Uterus (tissue), 4 donors: ENCODE data around the gene TSPAN18. TPM values are rescaled to one million over a fixed set of nuclear protein-coding genes. Genes with fewer than 3 reads are reported as not detected.

ENCODE experiments used
- DNase-seq, 2 donors: peaks; one replicate each; pipeline ENCODE4 v3.0.0-alpha.2; 2019 to 2020
- H3K27ac ChIP-seq, 2 donors: fragments of 200-600 bp; sonication (generic); 1 replicate in 1 of 2; 2 replicates in 1 of 2; pipeline ENCODE4 v1.5.1; 2016 to 2018
- H3K27me3 ChIP-seq, 2 donors: fragments of 200-600 bp; sonication (generic); one replicate each; pipeline ENCODE4 v1.5.1; 2018 to 2019; ENCODE audit warnings: control low read depth in 1 of 2
- H3K36me3 ChIP-seq, 2 donors: fragments of 200-600 bp; sonication (generic); one replicate each; pipeline ENCODE4 v1.5.1; 2019; ENCODE audit warnings: control low read depth in 1 of 2
- H3K4me1 ChIP-seq, 2 donors: fragments of 200-600 bp; sonication (generic); one replicate each; pipeline ENCODE4 v1.5.1; 2018 to 2019; ENCODE audit warnings: control low read depth in 1 of 2
- H3K4me3 ChIP-seq, 2 donors: fragments of 200-600 bp; sonication (generic); 1 replicate in 1 of 2; 2 replicates in 1 of 2; pipeline ENCODE4 v1.5.1; 2018 to 2019; ENCODE audit warnings: mild to moderate bottlenecking in 1 of 2
- H3K9me3 ChIP-seq, 2 donors: fragments of 200-600 bp; sonication (generic); one replicate each; pipeline ENCODE4 v1.5.1; 2019; ENCODE audit warnings: control low read depth in 1 of 2
- POLR2A ChIP-seq, 2 donors: fragments of 450-650 bp; IDR thresholded peaks; one replicate each; pipeline ENCODE4 v1.6.1; 2016; ENCODE audit warnings: antibody characterized with exemption in 2 of 2, mild to moderate bottlenecking in 1 of 2, moderate library complexity in 1 of 2
- intact Hi-C: fragments of 100-400 bp; cut with DNase I; formaldehyde crosslinking; loops from one replicate; pipeline ENCODE4 v1.15.1; 2023; ENCODE audit warnings: low total_unique reads
- total RNA-seq, 4 donors: library from RNA; depleted of rRNA in 3 of 4; stranded (reverse); fragments of >200 nt in 3 of 4; gene quantifications; one replicate each; pipeline versions ENCODE4 v1.1.0 to v1.2.4, GENCODE V29; 2014 to 2023
- TF ChIP-seq, protein P1 (sequence below), 4 experiments: fragments of 200-600 bp in 2 of 4; fragments of 450-650 bp in 2 of 4; sonication (generic) in 2 of 4; IDR thresholded peaks; one replicate each; pipeline ENCODE4 v1.5.1; 2016 to 2019; ENCODE audit warnings: antibody characterized with exemption in 4 of 4, mild to moderate bottlenecking in 2 of 4, moderate library complexity in 1 of 4
- donor health status: DM: yes; HTN: yes; CAD: no.

The TSPAN18 gene
- total RNA-seq, 4 donors from 2014 or later = 1.2 to 117 (median 20.1) TPM

DNA sequence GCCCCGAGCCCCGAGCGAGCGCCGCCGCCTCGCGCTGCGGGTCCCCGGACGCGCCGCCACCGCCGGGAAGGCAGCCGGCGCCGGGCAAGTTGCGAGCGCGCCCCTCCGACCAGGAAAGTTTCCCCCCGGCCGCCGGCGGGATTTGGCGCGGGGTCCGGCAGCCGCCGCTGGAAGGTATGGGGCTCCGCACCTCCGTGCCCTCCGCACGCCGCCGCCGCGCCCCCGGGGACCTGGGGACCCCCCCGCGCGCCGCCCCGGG lies 281 bp downstream of the TSPAN18 start:
- Histone ChIP-seq H3K27me3 (no peaks in the 10 kb centered on the region), H3K4me3 (peak overlapping the region; percentile 58 to 92), H3K4me1 (peaks cover 0 to 3% of the 10 kb centered on the region in 2 donors), H3K36me3 (no peaks in the 10 kb centered on the region), H3K9me3 (no peaks in the 10 kb centered on the region), H3K27ac (peak overlapping the region; percentile 89 to 91)
- DNase-seq = no peak
- no peak for TF ChIP-seq POLR2A (IDR thresholded peaks at IDR 0.05)
- TF ChIP-seq, protein P1, sequence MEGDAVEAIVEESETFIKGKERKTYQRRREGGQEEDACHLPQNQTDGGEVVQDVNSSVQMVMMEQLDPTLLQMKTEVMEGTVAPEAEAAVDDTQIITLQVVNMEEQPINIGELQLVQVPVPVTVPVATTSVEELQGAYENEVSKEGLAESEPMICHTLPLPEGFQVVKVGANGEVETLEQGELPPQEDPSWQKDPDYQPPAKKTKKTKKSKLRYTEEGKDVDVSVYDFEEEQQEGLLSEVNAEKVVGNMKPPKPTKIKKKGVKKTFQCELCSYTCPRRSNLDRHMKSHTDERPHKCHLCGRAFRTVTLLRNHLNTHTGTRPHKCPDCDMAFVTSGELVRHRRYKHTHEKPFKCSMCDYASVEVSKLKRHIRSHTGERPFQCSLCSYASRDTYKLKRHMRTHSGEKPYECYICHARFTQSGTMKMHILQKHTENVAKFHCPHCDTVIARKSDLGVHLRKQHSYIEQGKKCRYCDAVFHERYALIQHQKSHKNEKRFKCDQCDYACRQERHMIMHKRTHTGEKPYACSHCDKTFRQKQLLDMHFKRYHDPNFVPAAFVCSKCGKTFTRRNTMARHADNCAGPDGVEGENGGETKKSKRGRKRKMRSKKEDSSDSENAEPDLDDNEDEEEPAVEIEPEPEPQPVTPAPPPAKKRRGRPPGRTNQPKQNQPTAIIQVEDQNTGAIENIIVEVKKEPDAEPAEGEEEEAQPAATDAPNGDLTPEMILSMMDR (IDR thresholded peaks at IDR 0.05) = no peak
- intact Hi-C loops = loop anchor here (5.0 kb wide), 1 partner anchor 165 kb away; no protein-coding TSS in a partner anchor

GRCh38 chr11:44727373-44728287 lies 868 bp downstream of the TSPAN18 start:
- no peaks in the 10 kb centered on the region for H3K9me3 ChIP-seq
- H3K27me3 ChIP-seq = no peaks in the 10 kb centered on the region
- DNase-seq = peak; percentile 80 to 86
- intact Hi-C loops = loop anchor here (5.0 kb wide), 1 partner anchor 165 kb away; no protein-coding TSS in a partner anchor
- H3K36me3 ChIP-seq = no peaks in the 10 kb centered on the region
- peak in 1 of 2 donors; percentile 14 for TF ChIP-seq POLR2A (IDR thresholded peaks at IDR 0.05)
- TF ChIP-seq, protein P1 (IDR thresholded peaks at IDR 0.05) = peak; percentile 83 to 96 (median 94)
- H3K27ac ChIP-seq = peak overlapping the region; percentile 89 to 91
- peak overlapping the region; percentile 58 to 92 for H3K4me3 ChIP-seq
- H3K4me1 ChIP-seq = peaks cover 0 to 3% of the 10 kb centered on the region in 2 donors

DNA sequence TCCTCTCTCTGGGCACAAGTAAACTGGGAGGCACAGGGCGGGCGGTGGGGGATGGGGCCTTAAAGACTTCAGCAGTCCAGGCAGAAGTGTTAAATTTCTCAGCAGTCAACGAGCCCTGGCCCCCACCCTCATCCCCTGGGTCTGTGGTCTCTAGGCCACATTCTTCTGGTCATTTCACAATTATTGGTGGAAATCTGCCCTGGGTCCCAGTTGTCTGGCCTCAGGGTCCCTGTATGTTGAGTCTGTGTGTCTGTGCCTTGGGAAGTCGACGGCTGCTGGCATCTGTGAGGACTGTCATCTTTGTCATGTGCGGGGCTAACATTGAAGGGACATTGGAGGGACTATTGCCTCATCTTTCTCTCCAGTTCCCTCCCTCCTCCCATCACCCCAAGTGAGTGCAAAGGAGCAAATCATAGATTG lies 1.7 kb downstream of the TSPAN18 start:
- Histone ChIP-seq H3K36me3 (no peaks in the 10 kb centered on the region), H3K27ac (peak overlapping the region; percentile 89 to 91), H3K9me3 (no peaks in the 10 kb centered on the region), H3K4me3 (peak overlapping the region; percentile 58 to 92), H3K4me1 (peaks cover 0 to 3% of the 10 kb centered on the region in 2 donors), H3K27me3 (no peaks in the 10 kb centered on the region)
- no peak for DNase-seq
- intact Hi-C loops = loop anchor here (5.0 kb wide), 1 partner anchor 164 kb away; no protein-coding TSS in a partner anchor
- TF ChIP-seq POLR2A (IDR thresholded peaks at IDR 0.05) = no peak
- TF ChIP-seq, protein P1 (IDR thresholded peaks at IDR 0.05) = no peak

DNA sequence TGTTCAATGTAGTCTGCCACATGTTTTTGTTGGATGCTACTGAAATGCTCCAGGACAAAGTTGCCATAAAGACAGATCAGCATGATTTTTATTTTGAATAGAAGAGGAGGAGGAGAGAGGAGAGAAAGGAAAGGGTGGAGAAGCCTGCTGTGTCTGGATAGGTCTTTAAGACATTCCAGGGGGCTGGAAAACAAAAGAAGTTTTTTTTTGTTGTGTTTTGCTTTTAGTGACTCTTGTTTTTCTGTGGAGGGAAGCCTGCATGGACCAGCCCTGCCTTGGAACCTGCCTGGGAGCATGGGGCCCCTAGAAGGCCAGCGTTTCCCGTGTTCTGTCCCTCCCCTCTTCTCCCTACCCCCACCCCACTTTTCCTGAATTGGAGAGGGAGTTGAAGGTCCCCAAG lies 2.3 kb downstream of the TSPAN18 start:
- H3K36me3 ChIP-seq = no peaks in the 10 kb centered on the region
- no peaks in the 10 kb centered on the region for H3K9me3 ChIP-seq
- peak overlapping the region; percentile 89 to 91 for H3K27ac ChIP-seq
- H3K4me3 ChIP-seq = no peak overlapping the region
- TF ChIP-seq, protein P1 (IDR thresholded peaks at IDR 0.05) = no peak
- TF ChIP-seq POLR2A (IDR thresholded peaks at IDR 0.05) = no peak
- peaks cover 0 to 3% of the 10 kb centered on the region in 2 donors for H3K4me1 ChIP-seq
- intact Hi-C loops = loop anchor here (5.0 kb wide), 1 partner anchor 163 kb away; no protein-coding TSS in a partner anchor
- H3K27me3 ChIP-seq = no peaks in the 10 kb centered on the region
- DNase-seq = no peak

GRCh38 chr11:44729713-44730112 lies 3.0 kb downstream of the TSPAN18 start:
- H3K4me1 ChIP-seq = peaks cover 0 to 3% of the 10 kb centered on the region in 2 donors
- no peak for DNase-seq
- no peak overlapping the region for H3K4me3 ChIP-seq
- intact Hi-C loops = loop anchor here (5.0 kb wide), 1 partner anchor 163 kb away; no protein-coding TSS in a partner anchor
- peak overlapping the region; percentile 89 to 91 for H3K27ac ChIP-seq
- no peaks in the 10 kb centered on the region for H3K9me3 ChIP-seq
- no peak for TF ChIP-seq POLR2A (IDR thresholded peaks at IDR 0.05)
- TF ChIP-seq, protein P1 (IDR thresholded peaks at IDR 0.05) = no peak
- no peaks in the 10 kb centered on the region for H3K36me3 ChIP-seq
- no peaks in the 10 kb centered on the region for H3K27me3 ChIP-seq
